Stimulated activated CD4-positive, alpha-beta T cell treated with anti-CD3 and anti-CD28 coated beads, TNF-alpha, amount 100 ng/mL, for 24 hours (primary cell): Measurements from ENCODE around the gene MBD4.
"Not testable (repeated sequence)": the region's sequence is repeated elsewhere in the genome, so short reads cannot be mapped to it uniquely, and the experiment has no call there.

Source experiments
- DNase-seq, 3 experiments: peaks; one replicate each; pipeline ENCODE4 v3.0.0-alpha.2; 2020; ENCODE audit warnings: low read depth in 3 of 3

MBD4 gene

GRCh38 chr3:129439817-129440617, at the start of gene MBD4, which contains the start of gene IFT122:
Gene MBD4 (minus strand): TSS chr3:129439948. CDS start chr3:129439833, 115 bp downstream.
Gene IFT122 (plus strand): TSS chr3:129440224. CDS start chr3:129440331, 107 bp downstream.
- DNase-seq: peak; percentile 97 to 99 (median 99)

GRCh38 chr3:129489258-129489657, 49.5 kb upstream of the MBD4 start:
- not testable (repeated sequence) for DNase-seq

GRCh38 chr3:129487868-129488335, 48.2 kb upstream of the MBD4 start:
- not testable (repeated sequence) for DNase-seq

GRCh38 chr3:129487183-129487867, 47.6 kb upstream of the MBD4 start:
- DNase-seq: no peak

GRCh38 chr3:129486664-129487035, 46.9 kb upstream of the MBD4 start:
- DNase-seq: no peak

- DNase-seq: no peak
Measured at GRCh38 chr3:129485721-129486663, 46.2 kb upstream of the MBD4 start.

GRCh38 chr3:129485146-129485545, 45.4 kb upstream of the MBD4 start:
- DNase-seq: not testable (repeated sequence)

GRCh38 chr3:129483870-129484269, 44.1 kb upstream of the MBD4 start:
- DNase-seq: no peak

GRCh38 chr3:129482721-129483120, 43.0 kb upstream of the MBD4 start:
- no peak for DNase-seq

GRCh38 chr3:129481766-129482332, 42.1 kb upstream of the MBD4 start:
- DNase-seq: peak in 1 of 3 experiments; percentile 19

GRCh38 chr3:129481225-129481765, 41.5 kb upstream of the MBD4 start:
- not testable (repeated sequence) for DNase-seq

- DNase-seq: no peak
Measured at GRCh38 chr3:129476586-129476985, 36.8 kb upstream of the MBD4 start.

- no peak for DNase-seq
Measured at GRCh38 chr3:129475863-129476262, 36.1 kb upstream of the MBD4 start.

- no peak for DNase-seq
Measured at GRCh38 chr3:129474984-129475804, 35.4 kb upstream of the MBD4 start.

GRCh38 chr3:129473769-129474152, 34.0 kb upstream of the MBD4 start:
- no peak for DNase-seq

GRCh38 chr3:129473067-129473768, 33.5 kb upstream of the MBD4 start:
- DNase-seq: no peak

- DNase-seq: no peak
Measured at GRCh38 chr3:129470861-129471260, 31.1 kb upstream of the MBD4 start.

- DNase-seq: no peak
Measured at GRCh38 chr3:129469026-129469425, 29.3 kb upstream of the MBD4 start.

GRCh38 chr3:129467932-129468331, 28.2 kb upstream of the MBD4 start:
- no peak for DNase-seq

GRCh38 chr3:129463716-129464115, 24.0 kb upstream of the MBD4 start:
- DNase-seq: no peak
